Epithelial cell of proximal tubule (primary cell): Measurements from ENCODE around the gene DHFR. TPM values are rescaled to one million over a fixed set of nuclear protein-coding genes. Genes with fewer than 3 reads are reported as not detected.
"Not testable (repeated sequence)": the region's sequence is repeated elsewhere in the genome, so short reads cannot be mapped to it uniquely, and the experiment has no call there.

Experiments used
- DNase-seq: peaks from one replicate; pipeline ENCODE4 v3.0.0-alpha.2; 2011; ENCODE audit warnings: low read depth
- H3K4me3 ChIP-seq: 2 replicates; pipeline ENCODE4 v1.5.1; 2011; ENCODE audit warnings: low read depth, mild to moderate bottlenecking, low read length
- CTCF ChIP-seq: conservative IDR thresholded peaks from 2 replicates; pipeline ENCODE4 v1.5.1; 2012; ENCODE audit warnings: low read depth, mild to moderate bottlenecking, low read length
- total RNA-seq: library from RNA; depleted of rRNA; stranded (reverse); fragments of >200 nt; gene quantifications from 2 replicates; pipeline ENCODE4 v1.2.3, GENCODE V29; 2015

DHFR gene
- total RNA-seq, 1 donor from 2014 or later = 63.2 TPM

- DNase-seq = peak; percentile 19
- H3K4me3 ChIP-seq = no peak overlapping the region
- no peak for TF ChIP-seq CTCF
These were observed 64.0 kb downstream of the DHFR start for GRCh38 chr5:80590766-80591165.

GRCh38 chr5:80588858-80589540 is 65.8 kb downstream of the DHFR start:
- DNase-seq = no peak
- no peak overlapping the region for H3K4me3 ChIP-seq
- no peak for TF ChIP-seq CTCF

GRCh38 chr5:80584770-80585169 is 70.0 kb downstream of the DHFR start:
- DNase-seq = no peak
- TF ChIP-seq CTCF = no peak
- no peak overlapping the region for H3K4me3 ChIP-seq

GRCh38 chr5:80580291-80580690 is 74.5 kb downstream of the DHFR start:
- not testable (repeated sequence) for H3K4me3 ChIP-seq, DNase-seq

- DNase-seq = no peak
- H3K4me3 ChIP-seq = no peak overlapping the region
- no peak for TF ChIP-seq CTCF
These were observed 75.7 kb downstream of the DHFR start for GRCh38 chr5:80579050-80579449.

- TF ChIP-seq CTCF = no peak
These were observed 77.1 kb downstream of the DHFR start for GRCh38 chr5:80577707-80578106.

GRCh38 chr5:80576383-80576782 is 78.4 kb downstream of the DHFR start:
- no peak for DNase-seq
- no peak for TF ChIP-seq CTCF

More at GRCh38 chr5:80577707-80578106, 77.1 kb downstream of the DHFR start:
- no peak for DNase-seq
- no peak overlapping the region for H3K4me3 ChIP-seq

More at GRCh38 chr5:80576383-80576782, 78.4 kb downstream of the DHFR start:
- H3K4me3 ChIP-seq = no peak overlapping the region

Other genes with a start within 250 kb of the DHFR start
- 15.6 and 26.9 TPM in 2 replicates for gene ZFYVE16, start 246.9 kb downstream of the DHFR start, total RNA-seq
- 0.06 and 0.51 TPM in 2 replicates for gene FAM151B, start 166.9 kb downstream of the DHFR start, total RNA-seq
- 1.2 TPM in 2 replicates for gene ANKRD34B, start 84.7 kb downstream of the DHFR start, total RNA-seq
- 8.8 and 13.6 TPM in 2 replicates for gene MSH3, start 331 bp downstream of the DHFR start, total RNA-seq